KOPT-K1 (cell line): ENCODE measurements around the gene FBXO7.

Experiments
- H3K27ac ChIP-seq: fragments of 200-600 bp; sonication (generic); 2 replicates; pipeline ENCODE4 v1.5.1; 2016; ENCODE audit warnings: antibody characterized with exemption, mild to moderate bottlenecking, low read depth, low read length; ENCODE audit not compliant: poor library complexity, severe bottlenecking
- H3K36me3 ChIP-seq: fragments of 200-600 bp; sonication (generic); 2 replicates; pipeline ENCODE4 v1.5.1; 2017; ENCODE audit warnings: antibody characterized with exemption, mild to moderate bottlenecking, low read length, moderate library complexity; ENCODE audit not compliant: insufficient read depth
- H3K9me3 ChIP-seq: fragments of 200-600 bp; sonication (generic); 2 replicates; pipeline ENCODE4 v1.5.1; 2017; ENCODE audit warnings: antibody characterized with exemption, low read length, mild to moderate bottlenecking; ENCODE audit not compliant: insufficient read depth, poor library complexity, severe bottlenecking

FBXO7 gene

DNA sequence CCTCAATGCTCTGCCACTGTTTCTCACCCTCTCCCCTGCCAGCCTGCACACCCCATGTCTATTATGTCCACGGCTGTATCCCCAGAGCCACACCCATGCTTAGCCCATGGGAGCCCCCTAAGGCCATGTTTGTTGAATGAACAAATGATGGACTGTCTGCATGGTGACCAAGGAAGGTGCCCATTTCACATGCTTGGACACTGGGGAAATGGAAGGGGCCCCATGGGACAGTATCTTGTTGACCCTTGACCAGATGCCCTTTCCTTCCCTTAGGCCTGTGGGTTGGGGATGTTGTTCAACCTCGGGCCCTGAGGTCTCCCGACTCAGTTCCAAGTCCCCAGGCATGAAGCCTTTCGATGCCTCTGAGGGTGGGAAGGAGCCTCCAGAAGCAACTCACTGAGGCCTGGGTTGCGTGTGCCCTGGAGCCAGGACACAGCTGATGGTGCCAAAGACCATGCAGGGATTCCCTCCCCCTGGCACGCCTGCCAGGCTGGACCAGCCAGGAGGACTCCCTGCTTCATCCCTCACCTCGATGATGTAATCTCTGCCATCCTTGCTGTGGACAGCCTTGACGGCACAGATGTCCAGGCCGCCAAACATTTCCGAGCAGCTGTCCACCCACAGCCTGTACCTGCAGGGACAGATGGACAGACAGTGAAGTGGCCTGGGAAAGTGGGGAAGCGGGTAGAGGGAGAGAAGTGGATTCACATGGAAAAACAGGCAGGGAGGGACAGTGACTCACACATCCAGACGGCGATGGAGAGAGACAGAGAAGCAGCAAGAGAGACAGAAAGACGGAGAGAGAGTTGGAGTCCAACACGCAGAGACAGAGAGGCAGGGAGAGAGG lies 58.9 kb downstream of the FBXO7 start:
- H3K27ac ChIP-seq, result no peak overlapping the region
- no peaks in the 10 kb centered on the region for H3K36me3 ChIP-seq
- no peaks in the 10 kb centered on the region for H3K9me3 ChIP-seq

DNA sequence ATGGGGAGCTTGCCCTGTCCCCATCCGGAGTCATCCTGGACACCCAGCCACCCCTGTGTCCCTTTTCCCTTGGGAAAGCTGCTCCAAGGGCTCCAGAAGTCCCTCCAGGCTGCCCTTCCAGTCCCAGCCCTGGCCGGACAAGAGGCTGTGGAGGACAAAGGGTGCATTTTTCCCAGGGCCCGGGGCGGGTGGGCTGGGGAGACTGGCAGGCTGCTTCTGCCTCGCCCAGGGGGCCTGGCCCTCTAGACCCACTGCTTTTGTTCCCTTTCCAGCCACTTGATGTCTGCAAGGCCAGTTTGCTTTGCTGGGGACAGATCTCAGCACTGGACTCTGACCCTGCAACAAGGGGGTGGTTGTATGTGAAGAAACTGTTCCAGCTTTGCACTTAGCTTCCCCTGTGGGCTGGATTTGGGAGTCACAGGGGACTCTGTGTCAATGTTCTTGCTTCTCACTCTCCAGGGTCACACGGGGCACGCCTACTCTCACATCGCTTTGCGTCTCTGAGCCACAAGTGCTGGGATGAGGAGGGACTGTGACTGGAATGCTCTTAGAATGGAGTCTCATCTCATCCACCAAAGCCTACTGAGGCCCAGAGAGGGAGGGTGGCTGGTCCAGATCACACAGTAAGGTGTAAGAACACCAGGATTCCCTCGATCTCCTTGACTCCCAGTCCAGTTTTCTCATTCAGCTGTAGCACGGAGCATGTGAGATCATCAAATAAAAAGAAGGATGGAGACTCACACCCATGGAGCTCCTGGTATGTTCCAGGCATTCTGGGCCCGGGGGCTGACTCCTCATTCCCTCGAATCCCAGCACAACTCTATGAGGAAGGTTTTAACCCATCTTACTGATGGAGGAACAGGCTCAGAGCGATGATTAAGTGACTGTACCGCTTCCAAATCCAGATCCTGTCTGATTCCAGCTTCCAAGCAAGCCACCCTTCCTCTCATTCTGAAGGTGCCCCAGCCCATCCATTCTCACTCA lies 59.9 kb downstream of the FBXO7 start:
- Histone ChIP-seq H3K9me3 (no peaks in the 10 kb centered on the region), H3K27ac (no peak overlapping the region)

DNA sequence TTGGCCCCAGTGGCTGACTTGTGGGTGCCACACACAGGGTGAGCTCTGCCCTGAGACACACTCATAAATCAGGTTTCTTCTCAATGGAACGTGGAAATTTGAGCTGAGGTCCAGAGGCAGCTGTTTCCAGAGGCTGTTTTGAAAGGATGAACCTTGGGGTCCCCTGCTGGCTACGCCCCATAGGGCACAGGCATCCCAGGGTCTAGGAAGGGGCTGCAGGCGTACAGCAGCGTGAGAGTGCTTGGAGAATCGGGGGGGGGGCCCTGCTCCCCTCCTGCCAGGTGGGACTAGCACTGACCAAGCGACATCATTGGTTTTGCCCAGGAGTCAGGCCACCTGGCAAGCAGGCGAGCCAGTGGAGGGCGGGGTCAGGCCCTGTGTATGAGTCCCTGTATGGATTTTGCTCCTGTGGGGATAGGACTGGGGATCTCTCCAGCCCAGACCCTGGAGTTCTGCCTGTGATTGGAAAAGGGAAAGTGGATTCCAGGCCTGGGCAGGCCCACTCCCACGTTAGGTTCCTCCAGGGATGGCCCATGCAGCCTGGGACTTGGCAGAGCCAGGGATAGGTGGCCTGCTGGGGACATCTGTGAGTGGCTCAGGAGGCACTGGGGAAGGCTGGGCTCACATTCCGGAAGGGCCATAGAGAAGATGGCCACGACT lies 61.0 kb downstream of the FBXO7 start:
- Histone ChIP-seq H3K36me3 (no peaks in the 10 kb centered on the region), H3K9me3 (no peaks in the 10 kb centered on the region), H3K27ac (no peak overlapping the region)

More for the DNA sequence above, 59.9 kb downstream of the FBXO7 start:
- H3K36me3 ChIP-seq, result no peaks in the 10 kb centered on the region

DNA sequence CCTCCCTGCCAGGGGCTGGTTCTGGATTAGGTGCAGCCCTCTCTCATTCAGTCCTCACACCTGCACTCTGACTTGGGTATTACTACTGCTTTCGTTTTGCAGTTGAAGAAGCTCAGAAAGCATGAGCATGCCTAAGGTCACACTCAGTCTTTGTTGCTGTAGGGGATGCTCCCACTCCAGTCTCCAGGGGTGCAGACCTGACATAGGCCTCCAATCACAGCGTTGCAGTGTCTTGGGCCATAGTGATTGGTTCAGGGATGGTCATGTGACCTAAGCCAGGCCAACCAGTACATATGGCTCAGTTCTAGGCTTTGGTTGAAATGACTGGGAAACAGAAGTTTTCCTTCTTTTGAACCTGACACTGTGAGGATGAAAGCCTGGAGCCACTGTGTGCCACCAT lies 61.7 kb downstream of the FBXO7 start:
- Histone ChIP-seq H3K36me3 (no peaks in the 10 kb centered on the region), H3K9me3 (no peaks in the 10 kb centered on the region), H3K27ac (no peak overlapping the region)

DNA sequence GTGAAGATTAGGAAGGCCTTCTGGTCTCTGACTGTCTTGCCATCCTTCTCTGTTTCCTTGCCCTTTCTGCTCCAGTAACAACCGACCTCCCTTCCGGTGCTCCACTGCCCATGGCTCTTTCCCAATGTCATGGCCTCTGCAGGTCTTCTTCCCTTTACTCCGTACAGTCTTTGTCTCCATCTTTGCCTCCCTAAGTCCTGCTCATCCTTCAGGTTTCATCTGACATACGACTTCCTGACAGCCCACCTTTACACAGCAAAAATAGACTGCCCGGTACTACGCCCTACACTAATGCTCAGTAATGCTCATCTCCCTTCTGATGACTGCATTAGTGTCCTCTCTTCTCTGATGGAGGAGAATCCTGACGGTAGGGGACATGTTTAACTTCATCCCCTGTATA lies 63.9 kb downstream of the FBXO7 start:
- no peaks in the 10 kb centered on the region for H3K36me3 ChIP-seq
- no peaks in the 10 kb centered on the region for H3K9me3 ChIP-seq
- H3K27ac ChIP-seq, result no peak overlapping the region

DNA sequence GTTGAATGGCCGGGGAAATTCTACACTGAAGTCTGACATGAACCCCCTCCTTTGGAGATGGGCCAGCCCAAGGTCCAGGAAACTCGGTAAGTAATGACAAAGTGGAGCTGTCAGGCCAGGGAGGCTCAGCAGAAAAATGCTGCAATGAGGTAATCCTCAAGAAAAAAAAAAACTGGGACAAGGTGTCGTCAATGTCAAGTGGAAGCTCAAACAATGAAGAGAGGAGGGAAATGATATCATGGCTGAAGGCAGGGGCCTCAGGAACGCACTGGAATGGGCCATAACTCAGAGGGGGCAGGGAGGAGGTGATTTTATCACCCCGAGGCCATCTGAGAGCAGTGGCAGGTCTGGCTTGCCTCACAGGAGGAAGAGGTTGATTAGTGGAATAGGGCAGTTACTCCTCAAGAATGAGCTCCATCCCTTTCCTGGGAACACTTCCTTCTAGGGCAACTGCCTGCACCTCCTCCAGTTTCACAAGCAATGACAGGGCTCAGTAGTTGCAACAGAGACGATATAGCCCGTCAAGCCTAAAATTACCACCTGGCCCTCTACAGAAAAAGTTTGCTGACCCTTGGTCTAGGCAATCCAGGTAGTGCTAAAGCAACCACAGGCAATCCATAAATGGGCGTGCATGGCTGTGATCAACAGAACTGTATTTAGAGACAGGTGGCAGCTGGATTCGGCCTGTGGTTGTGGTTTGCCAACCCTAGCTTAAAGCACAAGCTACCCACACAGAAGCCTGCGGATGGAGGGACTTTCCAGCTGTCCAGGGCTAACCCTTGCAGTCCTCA lies 65.2 kb downstream of the FBXO7 start:
- Histone ChIP-seq H3K9me3 (no peaks in the 10 kb centered on the region), H3K27ac (no peak overlapping the region), H3K36me3 (no peaks in the 10 kb centered on the region)

DNA sequence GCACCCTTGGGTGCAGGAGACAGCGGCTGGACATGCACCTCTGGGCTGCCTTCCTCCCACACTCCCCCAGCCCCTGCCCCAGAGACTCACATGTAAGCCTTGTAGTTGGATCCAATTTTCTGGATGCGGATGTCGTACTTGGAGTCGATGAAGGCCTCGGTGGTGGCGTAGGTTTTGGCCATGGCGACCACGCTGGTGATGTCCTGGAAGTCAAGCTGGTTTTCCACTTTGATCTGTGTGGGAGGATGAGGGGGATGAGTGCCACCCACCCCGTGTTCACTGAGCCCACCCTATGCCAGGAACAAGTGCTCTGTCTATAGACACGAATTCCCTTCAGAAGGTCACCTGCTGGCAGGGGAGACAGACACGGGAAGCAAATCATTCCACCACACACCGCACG lies 66.9 kb downstream of the FBXO7 start:
- H3K9me3 ChIP-seq, result no peaks in the 10 kb centered on the region
- no peaks in the 10 kb centered on the region for H3K36me3 ChIP-seq

DNA sequence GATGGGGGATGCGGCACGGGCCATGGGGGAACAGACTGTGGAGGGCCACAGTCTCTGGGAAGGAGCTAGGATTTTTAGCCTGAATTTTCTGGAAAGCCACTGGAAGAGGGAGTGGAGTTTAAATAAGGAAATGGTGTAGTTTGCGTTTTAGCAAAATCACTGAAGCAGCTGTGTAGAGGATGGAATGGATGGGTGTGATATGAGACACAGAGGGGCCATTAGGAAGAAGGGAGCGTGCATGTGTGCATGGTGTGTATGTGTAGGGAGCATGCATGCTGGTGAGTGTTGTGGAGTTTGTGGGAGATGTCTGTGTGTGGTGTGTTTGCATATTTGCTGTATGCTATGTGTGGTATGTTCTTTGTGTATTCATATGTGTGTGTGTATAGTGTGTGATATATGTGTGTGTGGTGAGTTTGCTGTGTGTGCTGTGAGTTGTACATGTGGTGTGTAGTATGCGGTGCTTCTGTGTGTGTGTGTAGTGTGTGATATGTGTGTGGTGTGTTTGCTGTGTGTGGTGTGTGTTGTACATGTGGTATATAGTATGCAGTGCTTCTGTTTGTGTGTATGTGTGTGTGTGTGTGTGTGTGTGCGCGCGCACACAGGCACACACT lies 67.6 kb downstream of the FBXO7 start:
- H3K9me3 ChIP-seq, result no peaks in the 10 kb centered on the region
- no peaks in the 10 kb centered on the region for H3K36me3 ChIP-seq
- H3K27ac ChIP-seq, result no peak overlapping the region

More for the DNA sequence above, 66.9 kb downstream of the FBXO7 start:
- no peak overlapping the region for H3K27ac ChIP-seq

DNA sequence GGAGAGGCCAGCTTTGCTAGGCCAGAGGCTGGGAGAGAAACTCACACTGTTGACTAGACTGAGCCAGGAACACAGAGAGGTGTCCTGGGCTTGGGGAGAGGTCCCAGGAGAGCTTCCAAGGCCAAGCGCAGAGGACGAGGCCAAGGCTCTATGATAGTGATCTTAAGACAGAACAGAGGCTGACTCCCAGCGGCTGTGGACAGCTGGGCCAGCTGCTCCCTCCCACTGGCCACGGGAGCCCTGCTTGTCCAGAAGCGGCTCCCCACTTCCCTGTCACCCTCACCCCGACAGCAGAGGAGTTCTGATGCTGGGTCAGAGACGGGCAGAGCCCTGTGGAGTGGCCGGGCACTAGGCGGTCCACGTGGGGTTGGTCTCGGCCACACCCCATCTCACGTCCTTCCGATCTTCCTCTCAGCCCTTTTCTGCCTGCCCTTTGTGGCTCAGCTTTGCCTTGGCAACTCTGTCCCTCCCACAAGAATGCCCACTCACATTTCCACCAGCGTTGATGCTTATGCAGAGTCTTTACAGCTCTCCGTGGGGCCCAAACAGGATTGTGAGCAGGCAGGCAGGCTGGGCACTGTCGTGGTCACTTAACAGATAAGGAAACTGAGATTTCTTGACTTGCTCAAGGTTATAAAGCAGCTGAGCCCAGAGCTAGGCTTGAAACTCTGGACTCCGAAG lies 68.2 kb downstream of the FBXO7 start:
- Histone ChIP-seq H3K36me3 (no peaks in the 10 kb centered on the region), H3K27ac (no peak overlapping the region), H3K9me3 (no peaks in the 10 kb centered on the region)

DNA sequence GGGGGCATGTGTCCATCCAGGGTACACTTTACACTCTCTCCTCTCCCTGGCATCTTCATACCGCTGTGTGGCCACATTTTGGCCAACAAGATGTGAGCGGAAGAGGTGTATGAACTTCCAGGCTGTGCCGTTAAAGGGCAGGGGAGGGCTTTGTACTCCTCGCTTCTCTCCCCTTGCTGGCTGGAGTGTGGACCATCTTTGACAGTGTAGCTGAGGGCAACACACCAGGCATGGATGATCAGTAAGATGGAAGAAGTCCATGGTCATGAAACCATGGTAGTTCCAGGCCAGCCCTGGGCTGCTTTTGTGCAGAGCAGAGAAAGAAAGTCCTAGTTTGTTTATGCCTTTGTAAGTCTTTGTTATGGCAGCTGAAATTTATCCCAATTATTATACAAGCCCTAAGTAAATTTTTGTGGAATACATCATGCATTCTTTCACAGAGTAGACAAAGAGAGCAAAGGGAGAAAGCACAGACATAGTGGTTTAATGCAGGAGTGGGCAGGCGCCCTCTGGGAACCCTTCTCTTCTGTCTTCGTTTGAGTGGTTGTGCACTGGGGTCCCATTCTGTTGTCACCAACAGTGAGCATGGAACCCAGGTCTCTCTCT lies 70.4 kb downstream of the FBXO7 start:
- no peak overlapping the region for H3K27ac ChIP-seq
- no peaks in the 10 kb centered on the region for H3K36me3 ChIP-seq
- H3K9me3 ChIP-seq, result no peaks in the 10 kb centered on the region

DNA sequence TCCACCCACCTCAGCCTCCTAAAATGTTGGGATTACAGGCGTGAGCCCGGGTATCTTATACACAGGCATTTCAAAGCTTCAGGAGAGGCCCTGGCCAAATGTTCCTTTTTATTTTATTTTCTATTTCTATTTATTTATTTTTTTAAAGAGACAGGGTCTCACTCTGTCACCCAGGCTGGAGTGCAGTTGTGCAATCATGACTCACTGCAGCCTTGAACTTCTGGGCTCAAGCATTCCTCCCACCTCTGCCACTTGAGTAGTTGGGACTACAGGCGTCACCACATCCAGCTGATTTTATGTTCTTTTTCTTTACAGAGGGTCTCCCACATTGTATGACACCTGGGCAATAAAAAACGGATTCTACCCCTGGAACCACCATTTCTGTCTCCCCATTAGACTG lies 71.2 kb downstream of the FBXO7 start:
- Histone ChIP-seq H3K36me3 (no peaks in the 10 kb centered on the region), H3K27ac (no peak overlapping the region), H3K9me3 (no peaks in the 10 kb centered on the region)

DNA sequence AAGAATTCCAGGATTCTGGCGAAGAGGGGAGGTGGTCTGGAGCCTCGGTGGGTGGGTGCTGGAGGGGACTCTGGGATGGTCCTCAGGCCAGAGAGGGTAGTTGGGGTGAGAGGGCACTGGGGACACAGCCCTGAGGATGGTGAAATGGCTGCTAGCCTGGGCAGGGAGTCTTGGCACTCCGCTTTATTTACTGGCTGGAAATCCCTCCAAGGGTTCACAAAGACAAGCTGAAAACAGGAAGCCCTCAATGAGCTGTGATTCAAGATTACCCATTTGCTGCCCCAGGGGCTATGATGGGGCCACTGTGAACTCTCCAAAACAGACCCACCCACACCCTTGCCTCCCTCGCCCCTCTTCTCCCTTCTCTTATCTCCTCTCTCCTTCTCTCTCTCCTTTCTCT lies 71.9 kb downstream of the FBXO7 start:
- Histone ChIP-seq H3K36me3 (no peaks in the 10 kb centered on the region), H3K27ac (no peak overlapping the region), H3K9me3 (no peaks in the 10 kb centered on the region)

DNA sequence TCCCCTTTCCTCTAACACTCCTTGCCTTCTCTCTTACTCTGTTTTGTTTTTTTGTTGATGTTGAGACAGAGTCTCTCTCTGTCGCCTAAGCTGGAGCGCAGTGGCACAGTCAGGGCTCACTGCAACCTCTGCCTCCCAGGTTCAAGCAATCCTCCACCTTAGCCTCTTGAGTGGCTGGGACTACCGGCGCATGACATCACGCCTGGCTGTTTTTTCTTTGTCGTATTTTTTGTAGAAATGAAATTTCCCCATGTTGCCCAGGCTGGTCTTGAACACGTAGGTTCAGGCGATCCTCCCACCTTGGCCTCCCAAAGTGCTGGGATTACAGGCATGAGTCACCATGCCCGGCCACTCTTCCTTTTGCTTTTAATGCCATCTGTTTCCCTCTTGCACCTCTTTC lies 72.3 kb downstream of the FBXO7 start:
- Histone ChIP-seq H3K27ac (no peak overlapping the region), H3K36me3 (no peaks in the 10 kb centered on the region), H3K9me3 (no peaks in the 10 kb centered on the region)
